H4 (cell line): ENCODE measurements around the gene CEP170B. TPM values are rescaled to one million over a fixed set of nuclear protein-coding genes. Genes with fewer than 3 reads are reported as not detected.
"Not testable (repeated sequence)": the region's sequence is repeated elsewhere in the genome, so short reads cannot be mapped to it uniquely, and the experiment has no call there.

Experiments
- DNase-seq: peaks from one replicate; pipeline ENCODE4 v3.0.0-alpha.2; 2015; ENCODE audit warnings: low spot score
- total RNA-seq: library from RNA; depleted of rRNA; stranded (reverse); fragments of >200 nt; shearing (Covaris generic); gene quantifications from 2 replicates; pipeline ENCODE4 v1.2.3, GENCODE V29; 2014

The CEP170B gene
- total RNA-seq, 1 experiment from 2014 or later: 3.5 TPM

DNA sequence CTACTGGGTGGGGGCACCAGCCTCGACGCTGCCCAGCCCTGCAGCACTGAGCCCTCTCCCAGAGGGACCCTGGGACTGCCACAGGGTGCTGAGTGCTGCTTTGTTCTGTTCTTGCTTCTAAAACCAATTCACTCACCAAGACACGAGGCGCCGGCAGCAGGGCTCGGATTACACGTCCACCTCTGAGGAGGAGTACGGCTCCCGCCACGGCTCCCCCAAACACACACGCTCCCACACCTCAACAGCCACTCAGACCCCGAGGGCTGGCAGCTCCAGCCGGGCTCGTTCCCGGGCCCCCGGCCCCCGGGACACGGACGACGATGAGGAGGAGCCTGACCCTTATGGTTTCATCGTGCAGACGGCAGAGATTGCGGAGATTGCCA, 24.3 kb downstream of the CEP170B start:
- DNase-seq: no peak

- not testable (repeated sequence) for DNase-seq
Observed at GRCh38 chr14:104890292-104890691, 25.2 kb downstream of the CEP170B start.

GRCh38 chr14:104891121-104891551, 26.1 kb downstream of the CEP170B start:
- DNase-seq: no peak

DNA sequence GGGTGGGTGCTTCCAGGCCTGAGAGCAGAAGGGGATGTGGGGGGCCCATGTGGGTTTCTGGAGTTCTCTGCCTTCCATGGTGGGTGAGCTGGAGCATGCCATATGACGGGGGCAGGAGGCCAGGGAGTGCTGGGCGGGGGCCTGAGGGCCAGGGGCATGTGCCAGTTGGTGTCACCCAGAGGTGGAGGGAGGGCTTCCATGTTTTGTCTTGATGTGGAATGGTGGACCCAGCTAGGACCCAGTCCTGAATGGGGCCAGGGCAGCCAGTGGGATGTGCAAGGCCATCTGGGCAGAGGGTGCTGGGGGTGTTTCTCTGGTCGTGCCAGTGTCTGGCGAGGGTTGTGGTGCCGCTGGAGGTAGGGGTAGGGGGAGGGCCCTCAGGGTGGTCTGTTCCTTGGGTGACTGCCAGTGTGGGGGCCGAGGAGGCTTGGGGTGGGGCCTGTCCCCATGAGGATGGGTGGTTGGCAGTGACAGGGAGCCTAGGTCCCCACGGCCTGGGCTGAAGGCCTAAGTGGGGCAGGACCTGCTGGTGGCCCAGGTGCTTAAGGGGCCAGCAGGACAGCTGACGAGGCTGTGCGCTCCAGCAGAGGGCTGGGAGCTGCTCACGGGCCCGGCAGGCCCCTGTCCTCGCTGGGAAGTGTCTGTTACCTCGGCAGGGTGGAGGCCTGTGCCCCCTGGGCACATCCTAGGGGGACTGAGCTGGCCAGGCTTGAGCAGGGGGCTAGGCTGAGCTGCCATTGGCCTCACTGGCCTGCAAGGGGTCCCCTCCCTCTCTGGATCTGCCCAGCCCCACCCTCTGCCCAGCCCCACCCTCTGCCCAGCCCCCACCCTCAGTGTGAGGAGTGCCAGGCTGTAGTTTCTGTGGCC, 26.8 kb downstream of the CEP170B start:
- DNase-seq: no peak

GRCh38 chr14:104892531-104893434, 27.7 kb downstream of the CEP170B start:
- no peak for DNase-seq

GRCh38 chr14:104893435-104894207, 28.6 kb downstream of the CEP170B start:
- no peak for DNase-seq

DNA sequence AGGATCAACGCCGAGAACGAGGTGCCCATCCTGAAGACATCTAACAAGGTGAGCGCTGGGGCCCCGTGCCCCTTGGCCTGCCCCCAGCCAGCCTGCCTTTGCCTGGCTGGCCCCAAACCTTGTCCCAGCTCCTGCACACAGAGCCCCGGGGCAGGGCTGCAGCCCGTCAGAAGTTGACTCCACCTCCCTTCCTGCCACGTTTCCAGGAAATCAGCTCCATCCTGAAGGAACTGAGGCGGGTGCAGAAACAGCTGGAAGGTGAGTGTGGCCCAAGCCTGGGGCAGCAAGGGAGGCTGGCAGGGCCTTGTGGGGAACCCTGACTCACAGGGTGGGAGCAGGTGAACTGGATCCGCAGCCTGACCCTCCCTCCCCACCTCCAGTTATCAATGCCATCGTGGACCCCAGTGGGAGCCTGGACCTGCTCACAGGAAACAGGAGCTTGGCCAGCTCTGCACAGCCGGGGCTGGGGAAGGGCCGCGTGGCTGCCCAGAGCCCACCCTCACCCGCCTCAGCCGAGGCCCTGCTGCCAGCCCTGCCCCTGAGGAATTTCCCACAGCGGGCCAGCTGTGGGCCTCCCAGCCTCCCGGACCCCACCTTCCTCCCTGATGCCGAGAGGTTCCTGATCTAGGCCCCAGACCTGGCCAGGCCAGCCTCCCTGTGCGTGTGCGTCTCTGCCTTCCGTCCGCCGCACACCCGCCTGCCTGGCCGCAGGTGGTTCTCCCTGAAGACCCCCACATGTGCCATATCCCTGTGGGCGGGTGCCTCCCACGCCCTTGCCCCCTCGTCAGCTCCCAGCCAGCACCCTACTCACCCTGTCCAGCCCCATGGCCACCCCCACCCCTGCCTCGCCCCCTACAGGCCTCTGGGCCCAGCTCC, 29.5 kb downstream of the CEP170B start:
- no peak for DNase-seq

- DNase-seq: no peak
Observed at GRCh38 chr14:104895207-104895785, 30.2 kb downstream of the CEP170B start.

GRCh38 chr14:104895786-104896661, 31.0 kb downstream of the CEP170B start:
- DNase-seq: no peak

DNA sequence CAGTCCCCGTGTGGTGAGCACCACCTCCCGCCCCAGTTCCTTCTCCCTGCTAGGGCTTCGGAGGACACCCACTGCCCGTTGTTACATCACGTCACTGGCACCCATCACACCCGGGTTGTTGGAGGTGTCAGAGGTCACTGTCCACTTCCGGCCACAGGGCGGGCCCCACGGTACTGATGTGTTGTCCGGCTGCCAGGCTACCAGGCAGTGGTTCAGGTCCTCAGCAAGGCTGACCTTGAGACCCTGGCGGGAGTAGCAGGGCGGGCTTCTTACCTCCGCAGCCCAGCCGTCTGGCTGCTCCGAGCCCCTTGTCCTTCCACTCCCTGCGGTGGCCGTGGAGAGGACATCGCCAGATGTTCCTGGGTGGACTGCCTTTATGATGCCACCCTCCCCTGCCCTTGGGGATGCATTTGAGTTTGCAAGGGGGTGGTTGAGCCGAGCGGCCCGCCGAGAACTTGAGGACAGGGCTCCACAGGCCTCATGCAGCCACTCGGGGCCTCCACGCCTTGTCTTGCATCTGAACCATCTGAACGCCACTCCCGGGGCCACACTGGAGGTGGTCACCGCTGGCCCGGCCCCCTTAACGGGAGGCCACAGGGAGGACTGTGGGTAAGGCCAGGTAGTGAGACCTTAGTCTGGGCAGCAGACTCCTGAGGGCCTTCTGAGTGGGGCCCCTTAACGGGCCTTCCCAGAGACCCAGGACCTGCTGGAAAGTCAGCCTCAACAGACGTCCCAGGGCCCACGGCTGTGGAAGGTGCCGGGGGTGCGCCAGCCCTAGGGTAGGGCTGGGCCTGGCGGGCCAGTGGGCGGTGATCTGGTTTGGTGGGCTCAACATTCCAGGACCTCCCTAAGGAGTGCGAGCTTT, 32.5 kb downstream of the CEP170B start:
- no peak for DNase-seq

GRCh38 chr14:104898195-104898558, 33.1 kb downstream of the CEP170B start:
- DNase-seq: no peak

- DNase-seq: no peak
Observed at GRCh38 chr14:104898870-104899510, 33.9 kb downstream of the CEP170B start.

GRCh38 chr14:104899781-104900180, 34.7 kb downstream of the CEP170B start:
- DNase-seq: no peak

- DNase-seq: no peak
Observed at GRCh38 chr14:104900639-104901512, 35.8 kb downstream of the CEP170B start.

DNA sequence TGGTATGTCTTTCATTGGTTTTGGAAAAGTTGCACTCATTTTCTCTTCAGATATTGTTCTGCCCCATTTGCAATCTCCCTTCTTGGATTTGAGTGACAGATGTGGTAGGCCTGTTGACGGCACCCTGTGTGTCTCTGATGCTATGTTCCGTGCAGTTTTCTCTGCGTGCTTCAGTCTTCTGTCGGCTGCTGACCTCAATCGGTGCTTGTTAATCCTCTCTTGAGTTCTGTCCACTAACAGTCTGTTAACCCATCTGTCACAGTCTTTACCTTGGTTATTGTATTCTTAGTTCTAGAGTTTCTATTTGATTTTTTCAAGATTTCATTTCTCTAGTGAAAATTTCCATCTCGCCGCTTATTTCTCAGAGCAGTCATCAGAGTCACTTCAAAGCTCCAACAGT, 38.9 kb downstream of the CEP170B start:
- DNase-seq: no peak

GRCh38 chr14:104904650-104905578, 39.8 kb downstream of the CEP170B start:
- not testable (repeated sequence) for DNase-seq
